Activated CD4-positive, alpha-beta T cell treated with anti-CD3 and anti-CD28 coated beads, Interleukin-2, Interleukin-6, amounts not matched to agents 100 ng/mL and 50 ng/mL, durations not matched to agents 16 hours and 8 hours (primary cell): ENCODE results near the gene SYT1.
"Not testable (repeated sequence)": the region's sequence is repeated elsewhere in the genome, so short reads cannot be mapped to it uniquely, and the experiment has no call there.

Experiments
- DNase-seq: peaks from one replicate; pipeline ENCODE4 v3.0.0-alpha.2; 2020

SYT1 gene

DNA sequence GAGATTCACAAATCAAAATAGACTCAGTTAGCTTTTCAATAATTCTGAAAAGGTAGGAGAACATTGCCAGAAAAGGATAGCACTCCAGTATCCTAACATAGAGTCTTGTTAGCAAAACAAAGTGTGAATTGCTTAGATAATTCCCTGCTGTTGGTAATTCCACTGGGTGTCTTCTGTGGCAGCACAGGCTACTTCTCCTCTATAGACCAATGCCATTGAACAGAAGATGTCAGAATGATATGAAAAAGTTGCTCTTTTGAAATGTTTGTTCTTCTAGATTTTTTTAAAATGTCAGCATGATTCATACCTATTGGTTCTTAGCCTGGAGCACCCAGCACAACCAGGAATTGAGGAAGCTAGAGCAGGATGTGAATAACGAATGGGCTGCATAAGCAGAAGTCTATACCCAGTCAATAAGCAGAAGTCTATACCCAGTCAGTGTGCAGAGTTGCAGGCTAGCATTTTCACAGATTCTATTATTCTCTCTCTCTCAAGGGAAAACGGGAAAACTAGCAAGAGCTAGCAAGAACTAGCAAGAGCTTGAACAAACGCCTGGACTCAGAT is 112.8 kb downstream of the SYT1 start:
- no peak for DNase-seq

DNA sequence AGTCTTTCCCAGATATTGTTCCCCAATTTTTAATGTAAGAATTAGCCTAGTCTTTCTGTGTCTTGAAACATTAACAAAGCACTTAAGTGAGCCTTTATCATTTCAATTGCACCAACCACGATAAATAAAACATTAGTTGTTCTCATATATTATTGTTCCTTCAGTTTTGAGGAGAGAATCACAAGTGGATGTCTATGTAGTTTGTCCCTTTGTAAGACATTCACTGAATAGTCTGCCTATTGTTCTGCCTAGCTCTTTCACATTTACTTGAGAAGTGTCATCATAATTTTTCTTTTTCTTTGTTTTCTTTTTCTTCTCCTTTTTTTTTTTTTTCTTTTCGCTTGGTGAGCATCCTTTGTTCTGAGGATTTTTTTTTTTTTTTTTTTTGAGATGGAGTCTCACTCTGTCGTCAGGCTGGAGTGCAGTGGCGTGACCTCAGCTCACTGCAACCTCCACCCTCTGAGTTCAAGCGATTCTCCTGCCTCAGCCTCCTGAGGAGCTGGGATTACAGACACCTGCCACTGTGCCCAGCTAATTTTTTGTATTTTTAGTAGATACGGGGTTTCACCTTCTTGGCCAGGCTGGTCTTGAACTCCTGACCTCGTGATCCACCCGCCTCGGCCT is 129.7 kb downstream of the SYT1 start:
- DNase-seq = no peak

GRCh38 chr12:79000501-79000900 is 135.9 kb downstream of the SYT1 start:
- DNase-seq = no peak

DNA sequence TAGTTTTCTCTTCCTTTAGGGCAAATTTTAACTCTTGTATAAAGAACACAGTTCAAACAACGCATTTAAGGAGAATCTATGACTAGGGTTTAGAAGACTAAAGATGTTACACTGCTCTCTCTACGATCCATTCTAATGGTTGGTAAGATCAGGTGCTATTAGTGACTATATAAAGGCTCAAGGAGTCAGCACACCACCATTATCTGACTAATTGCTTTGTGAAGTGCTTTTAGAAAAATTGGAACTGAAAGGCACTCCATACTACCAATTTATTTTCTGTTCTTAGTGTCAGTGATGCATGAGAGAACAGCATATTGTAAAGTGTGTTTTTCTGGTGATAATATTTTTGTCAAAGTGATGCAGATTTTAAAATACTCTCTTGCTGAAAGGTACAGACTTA is 136.8 kb downstream of the SYT1 start:
- no peak for DNase-seq

DNA sequence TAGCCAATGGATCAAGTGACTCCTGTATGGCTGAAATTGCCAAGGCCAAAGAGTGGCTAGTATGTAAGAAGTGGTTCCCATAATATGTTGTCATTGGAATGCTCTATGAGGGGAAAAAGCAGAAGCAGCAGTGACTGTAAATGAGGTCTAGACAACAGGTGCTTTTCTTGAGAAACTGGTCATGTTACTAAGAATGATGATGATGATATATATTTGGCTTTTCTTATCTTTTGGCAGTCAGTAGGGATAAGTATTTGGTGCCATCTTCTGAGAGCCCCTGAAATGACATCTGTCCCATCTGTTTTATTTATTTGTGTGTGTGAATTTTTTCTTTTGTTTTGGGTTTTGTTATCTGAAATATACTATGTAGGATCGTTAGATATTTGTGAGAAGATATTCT is 141.7 kb downstream of the SYT1 start:
- DNase-seq = no peak

GRCh38 chr12:79008591-79008990 is 144.0 kb downstream of the SYT1 start:
- DNase-seq = no peak

DNA sequence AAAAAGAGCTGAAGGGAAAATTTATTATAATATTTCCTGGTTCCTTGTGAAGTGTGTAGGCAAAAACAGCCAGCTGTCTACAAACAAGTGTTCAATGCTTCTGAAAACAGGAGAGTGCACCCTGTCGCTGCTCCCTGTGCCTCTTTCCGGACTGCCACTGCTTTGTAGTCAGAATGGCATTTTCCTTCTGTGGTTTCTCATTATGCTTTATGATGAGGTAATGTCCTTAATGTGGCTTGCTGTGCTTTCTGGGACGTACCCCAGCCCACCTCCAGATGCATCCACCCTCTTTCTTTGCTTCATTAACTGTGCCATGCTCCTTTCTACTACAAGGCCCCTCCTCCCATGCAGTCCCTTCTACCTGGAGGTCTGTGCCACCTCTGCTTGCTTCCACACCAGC is 148.1 kb downstream of the SYT1 start:
- no peak for DNase-seq

- no peak for DNase-seq
Measured at GRCh38 chr12:79016181-79016580, 151.6 kb downstream of the SYT1 start.

GRCh38 chr12:79019672-79020071 is 155.1 kb downstream of the SYT1 start:
- DNase-seq = no peak

GRCh38 chr12:79020106-79020505 is 155.5 kb downstream of the SYT1 start:
- DNase-seq = no peak

DNA sequence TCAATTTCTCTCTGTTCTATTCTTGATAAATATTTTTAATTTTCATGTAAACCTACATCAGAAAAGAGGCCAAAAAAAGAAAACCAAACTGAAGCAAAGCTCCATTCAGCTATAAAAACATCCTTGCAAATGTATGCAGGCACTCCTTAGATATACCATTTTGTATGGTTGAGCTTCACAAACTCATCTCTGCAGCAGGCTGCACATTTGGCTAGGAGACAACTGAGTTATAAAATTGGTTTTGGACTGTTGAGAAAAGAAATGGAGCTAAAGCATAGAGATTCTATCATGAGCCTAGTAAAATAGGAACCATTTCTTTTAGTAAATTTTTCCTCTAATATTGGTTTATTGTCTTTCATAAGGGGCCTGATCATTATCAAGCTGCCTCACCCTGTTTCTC is 156.4 kb downstream of the SYT1 start:
- DNase-seq = no peak

DNA sequence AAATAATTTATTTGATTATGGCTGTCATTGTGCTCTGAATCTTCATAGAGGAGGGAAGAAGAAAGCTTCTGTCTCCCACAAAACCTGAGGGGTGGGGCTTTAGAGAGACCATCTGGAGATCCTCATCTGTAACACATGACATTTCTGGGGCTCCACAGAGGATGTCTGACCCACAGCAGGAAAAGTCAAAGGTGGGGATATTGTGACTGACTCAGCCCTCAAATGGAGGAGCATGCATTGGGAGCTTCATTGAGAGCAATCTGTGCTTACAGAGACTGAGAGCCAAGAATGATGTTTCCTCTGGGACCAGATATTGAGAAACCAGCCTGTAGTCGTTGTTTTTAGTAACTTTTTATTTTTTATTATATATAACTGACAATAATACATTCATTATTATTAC is 158.7 kb downstream of the SYT1 start:
- no peak for DNase-seq

DNA sequence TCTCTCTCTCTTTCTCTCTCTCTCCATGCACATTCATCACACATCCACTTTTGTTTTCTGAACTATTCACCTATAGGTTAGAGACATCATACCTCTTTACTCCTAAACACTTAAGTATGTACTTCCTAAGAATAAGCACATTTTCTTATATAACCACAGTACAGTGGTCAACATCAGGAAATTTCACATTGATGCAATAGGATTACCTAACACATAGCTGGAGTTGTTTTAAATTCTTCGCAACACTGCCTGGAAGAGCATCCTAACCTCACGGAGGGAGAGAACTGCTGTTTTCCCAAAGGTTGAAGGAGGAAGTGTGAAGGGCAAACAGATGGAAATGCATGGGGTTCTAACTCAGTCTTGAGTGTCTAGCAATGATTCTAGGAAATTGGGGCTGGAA is 159.2 kb downstream of the SYT1 start:
- DNase-seq = no peak

DNA sequence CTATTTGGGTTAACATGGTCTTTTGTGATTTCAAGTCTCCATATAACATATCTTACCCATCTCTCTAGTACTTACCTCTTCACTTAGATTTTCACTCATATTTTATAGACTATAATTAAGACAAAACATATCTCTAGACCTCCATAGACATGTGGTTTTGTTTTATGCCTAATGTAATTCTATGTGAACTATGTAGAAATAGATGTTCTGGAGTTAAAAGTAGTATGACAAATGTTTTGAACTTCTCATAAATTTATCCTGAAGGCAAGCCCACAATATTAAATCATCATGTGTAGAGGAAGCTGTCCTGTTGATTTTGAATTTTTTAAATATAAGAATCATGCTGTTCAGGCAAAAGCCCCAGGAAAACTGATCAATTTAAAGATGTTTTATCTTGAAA is 169.2 kb downstream of the SYT1 start:
- no peak for DNase-seq

DNA sequence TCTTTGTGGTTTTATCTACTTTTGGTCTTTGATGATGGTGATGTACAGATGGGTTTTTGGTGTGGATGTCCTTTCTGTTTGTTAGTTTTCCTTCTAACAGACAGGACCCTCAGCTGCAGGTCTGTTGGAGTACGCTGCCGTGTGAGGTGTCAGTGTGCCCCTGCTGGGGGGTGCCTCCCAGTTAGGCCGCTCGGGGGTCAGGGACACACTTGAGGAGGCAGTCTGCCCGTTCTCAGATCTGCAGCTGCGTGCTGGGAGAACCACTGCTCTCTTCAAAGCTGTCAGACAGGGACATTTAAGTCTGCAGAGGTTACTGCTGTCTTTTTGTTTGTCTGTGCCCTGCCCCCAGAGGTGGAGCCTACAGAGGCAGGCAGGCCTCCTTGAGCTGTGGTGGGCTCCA is 180.2 kb downstream of the SYT1 start:
- not testable (repeated sequence) for DNase-seq

DNA sequence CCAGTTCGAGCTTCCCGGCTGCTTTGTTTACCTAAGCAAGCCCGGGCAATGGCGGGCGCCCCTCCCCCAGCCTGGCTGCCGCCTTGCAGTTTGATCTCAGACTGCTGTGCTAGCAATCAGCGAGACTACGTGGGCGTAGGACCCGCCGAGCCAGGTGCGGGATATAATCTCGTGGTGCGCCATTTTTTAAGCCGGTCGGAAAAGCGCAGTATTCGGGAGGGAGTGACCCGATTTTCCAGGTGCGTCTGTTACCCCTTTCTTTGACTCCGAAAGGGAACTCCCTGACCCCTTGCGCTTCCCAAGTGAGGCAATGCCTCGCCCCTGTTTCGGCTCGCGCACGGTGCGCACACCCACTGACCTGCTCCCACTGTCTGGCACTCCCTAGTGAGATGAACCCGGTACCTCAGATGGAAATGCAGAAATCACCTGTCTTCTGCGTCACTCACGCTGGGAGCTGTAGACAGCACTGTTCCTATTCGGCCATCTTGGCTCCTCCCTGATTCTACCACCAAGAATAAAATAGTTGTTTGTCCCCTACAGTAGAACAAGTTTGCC is 180.7 kb downstream of the SYT1 start:
- DNase-seq = not testable (repeated sequence)

- DNase-seq = no peak
Measured at GRCh38 chr12:79046021-79046420, 181.4 kb downstream of the SYT1 start.

DNA sequence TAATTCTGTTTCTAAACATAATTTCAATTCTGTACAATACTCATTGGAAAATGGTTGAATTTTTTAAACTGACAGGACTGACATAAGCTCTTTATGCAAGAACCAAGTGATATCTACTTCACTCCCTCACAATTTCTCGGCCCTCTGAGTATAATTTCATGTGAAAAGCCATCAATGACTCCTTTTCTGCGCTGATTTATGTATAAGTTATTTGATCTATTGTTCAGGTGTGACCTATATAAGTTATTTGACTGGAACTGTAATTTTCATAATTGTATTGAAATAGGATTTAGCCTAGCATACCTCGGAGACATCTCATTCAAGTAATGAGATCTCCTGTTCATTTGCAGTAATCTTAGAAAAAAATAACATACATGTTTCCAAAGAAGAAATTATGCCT is 184.4 kb downstream of the SYT1 start:
- no peak for DNase-seq

DNA sequence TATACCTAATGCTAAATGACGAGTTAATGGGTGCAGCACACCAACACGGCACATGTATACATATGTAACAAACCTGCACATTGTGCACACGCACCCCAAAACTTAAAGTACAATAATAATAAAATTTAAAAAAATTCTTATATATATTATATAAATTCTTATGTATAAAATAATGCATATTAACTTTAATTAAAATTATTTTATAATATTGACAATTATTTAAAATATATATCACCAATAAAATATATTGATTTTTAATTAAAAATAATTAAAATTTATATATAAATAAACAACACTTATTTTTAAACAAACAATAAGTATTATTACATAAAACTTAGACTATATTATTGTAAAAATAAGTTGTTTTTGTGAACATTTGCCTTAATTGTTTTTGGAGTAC is 188.8 kb downstream of the SYT1 start:
- no peak for DNase-seq

GRCh38 chr12:79055926-79056674 is 191.5 kb downstream of the SYT1 start:
- DNase-seq = no peak

GRCh38 chr12:79056775-79057174 is 192.2 kb downstream of the SYT1 start:
- no peak for DNase-seq

- DNase-seq = no peak
Measured at GRCh38 chr12:79057540-79057939, 193.0 kb downstream of the SYT1 start.

DNA sequence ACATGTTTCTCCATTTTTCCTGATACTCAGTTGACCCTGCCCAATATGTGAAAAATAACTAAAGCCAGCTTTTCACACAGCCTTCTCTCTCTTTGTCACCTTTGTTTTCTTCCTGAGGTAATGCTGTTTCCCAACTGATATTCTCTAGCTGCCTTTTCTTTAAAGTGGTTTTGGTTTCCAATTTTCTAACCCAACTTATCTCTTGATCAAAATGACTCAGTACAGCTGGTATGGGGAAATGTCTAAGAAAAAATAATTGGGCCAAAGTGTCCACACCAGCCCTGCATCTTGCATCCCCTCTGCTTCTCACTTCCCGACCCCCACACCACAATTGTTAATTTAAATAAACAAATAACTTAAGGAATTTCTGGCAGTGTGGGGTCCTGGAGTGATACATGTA is 193.8 kb downstream of the SYT1 start:
- DNase-seq = no peak

DNA sequence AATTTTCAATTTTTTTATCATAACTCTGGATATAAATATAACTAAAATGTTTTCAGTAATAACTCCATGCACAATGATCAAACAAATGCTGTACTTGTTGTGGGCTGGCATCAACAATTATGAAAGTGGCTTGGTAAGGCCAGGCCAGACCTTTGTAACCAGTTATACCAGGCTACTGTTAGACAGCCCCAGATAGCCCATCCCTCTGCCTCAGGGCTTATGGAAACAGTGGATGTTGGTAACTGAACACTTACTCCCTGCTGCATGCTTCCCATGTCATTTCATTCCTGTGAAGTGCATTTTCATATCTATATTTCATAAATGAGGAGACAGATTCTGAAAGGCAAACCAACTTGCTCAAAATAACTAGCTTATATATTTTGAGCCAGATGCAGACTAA is 195.0 kb downstream of the SYT1 start:
- no peak for DNase-seq
